K562 (cell line): ENCODE data around the gene NT5DC2.

Source experiments
- FOS ChIP-seq: IDR thresholded peaks from 3 replicates; pipeline ENCODE4 v1.6.1; 2011; ENCODE audit not compliant: insufficient read length; ENCODE audit errors: extremely low read depth
- TCF7L2 ChIP-seq: fragments of 150-350 bp; IDR thresholded peaks from 2 replicates; pipeline ENCODE4 v1.6.1; 2016; ENCODE audit warnings: low read depth, mild to moderate bottlenecking, low read length, moderate library complexity
- TEAD1 ChIP-seq, 2 experiments: fragments of 450-650 bp in 1 of 2; sonication (generic) in 1 of 2; formaldehyde crosslinking; IDR thresholded peaks; 2 replicates each; pipeline versions ENCODE4 v1.4.0 to v1.8.0; 2020 to 2022; ENCODE audit warnings: mild to moderate bottlenecking in 2 of 2, missing genetic modification reagents in 1 of 2
- TF ChIP-seq, protein P1 (sequence below), 3 experiments: IDR thresholded peaks in 2 of 3; conservative IDR thresholded peaks in 1 of 3; 2 replicates each; pipeline ENCODE4 v1.5.1; 2011 to 2012; ENCODE audit warnings: low read length in 3 of 3, mild to moderate bottlenecking in 3 of 3, control low read depth in 2 of 3, improper control_type of control experiment in 1 of 3, inconsistent platforms in 1 of 3, low read depth in 1 of 3, mixed read lengths in 1 of 3, moderate library complexity in 1 of 3; ENCODE audit not compliant: insufficient read depth in 2 of 3

DNA sequence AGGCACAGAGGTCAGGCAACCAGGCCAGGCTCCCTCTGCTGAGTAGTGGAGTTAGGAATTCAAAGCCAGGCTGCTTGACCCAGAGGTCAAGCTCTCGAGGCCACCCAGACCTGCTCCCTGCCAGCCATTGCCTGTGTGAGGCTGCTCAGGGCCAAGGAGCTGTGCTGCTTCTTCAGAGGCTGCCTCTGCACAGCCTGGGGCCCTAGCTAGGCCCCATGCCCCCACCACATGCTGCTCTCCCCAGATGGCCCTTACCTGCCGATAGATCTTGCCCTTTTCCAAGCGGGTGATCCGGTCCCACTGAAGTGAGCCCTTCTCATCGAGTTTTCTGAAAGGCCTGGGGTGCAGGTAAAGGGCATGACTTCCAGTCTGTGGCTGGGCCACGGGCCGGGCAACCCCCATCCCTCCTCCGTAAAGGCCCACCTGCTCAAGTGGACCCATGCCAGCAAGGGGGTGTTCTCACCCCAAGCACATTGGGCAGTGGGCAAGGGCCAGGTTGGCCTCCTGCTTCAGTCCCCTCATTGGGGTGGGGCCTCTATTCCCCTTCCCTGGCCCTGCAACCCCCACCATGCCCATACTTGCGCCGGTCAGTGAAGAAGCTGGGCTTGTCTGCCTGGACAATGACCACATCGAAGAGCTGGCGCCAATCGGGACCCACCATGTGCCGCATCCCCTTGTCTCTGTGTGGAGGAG, 6.5 kb downstream of the NT5DC2 start:
- TF ChIP-seq, protein P1, sequence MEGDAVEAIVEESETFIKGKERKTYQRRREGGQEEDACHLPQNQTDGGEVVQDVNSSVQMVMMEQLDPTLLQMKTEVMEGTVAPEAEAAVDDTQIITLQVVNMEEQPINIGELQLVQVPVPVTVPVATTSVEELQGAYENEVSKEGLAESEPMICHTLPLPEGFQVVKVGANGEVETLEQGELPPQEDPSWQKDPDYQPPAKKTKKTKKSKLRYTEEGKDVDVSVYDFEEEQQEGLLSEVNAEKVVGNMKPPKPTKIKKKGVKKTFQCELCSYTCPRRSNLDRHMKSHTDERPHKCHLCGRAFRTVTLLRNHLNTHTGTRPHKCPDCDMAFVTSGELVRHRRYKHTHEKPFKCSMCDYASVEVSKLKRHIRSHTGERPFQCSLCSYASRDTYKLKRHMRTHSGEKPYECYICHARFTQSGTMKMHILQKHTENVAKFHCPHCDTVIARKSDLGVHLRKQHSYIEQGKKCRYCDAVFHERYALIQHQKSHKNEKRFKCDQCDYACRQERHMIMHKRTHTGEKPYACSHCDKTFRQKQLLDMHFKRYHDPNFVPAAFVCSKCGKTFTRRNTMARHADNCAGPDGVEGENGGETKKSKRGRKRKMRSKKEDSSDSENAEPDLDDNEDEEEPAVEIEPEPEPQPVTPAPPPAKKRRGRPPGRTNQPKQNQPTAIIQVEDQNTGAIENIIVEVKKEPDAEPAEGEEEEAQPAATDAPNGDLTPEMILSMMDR (IDR thresholded peaks at IDR 0.05 in 2 of 3, conservative IDR thresholded peaks at IDR 0.05 in 1 of 3; ENCODE audit: insufficient read depth in 2 of 3, low read depth in 1 of 3, low read length in 3 of 3) = no peak
- TF ChIP-seq FOS (no peak), TEAD1 (CRISPR knock-in tag; IDR thresholded peaks at IDR 0.05) (no peak), TCF7L2 (no peak)
